ENCODE measurements around the gene GP2.

GP2 gene

DNA sequence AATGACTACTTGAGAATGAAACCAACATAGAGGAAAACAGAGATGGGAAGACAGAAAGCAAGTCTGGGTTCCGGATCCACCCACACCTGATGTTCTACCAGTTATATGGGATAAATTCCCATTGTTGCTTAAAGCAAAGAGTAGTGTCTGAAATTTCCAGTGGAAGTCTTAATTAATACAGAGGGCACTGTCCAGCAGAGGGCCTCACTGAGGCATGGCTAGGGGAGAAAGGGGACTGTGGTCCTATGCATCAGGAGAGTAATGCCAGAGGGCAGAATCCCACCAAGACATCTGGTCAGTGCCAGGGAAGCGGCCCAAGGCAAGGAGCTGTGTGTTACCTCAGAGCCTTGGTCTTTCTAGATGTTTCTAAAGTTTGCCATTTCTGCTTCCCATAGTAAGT is 32.7 kb upstream of the GP2 start:
- Histone ChIP-seq H3K36me3 (no peaks in the 10 kb centered on the region), H3K27me3 (no peaks in the 10 kb centered on the region), H3K9me3 (no peaks in the 10 kb centered on the region), H3K4me1 (ENCODE audit: control insufficient read depth in 1 of 2, insufficient read depth in 1 of 2, low read depth in 1 of 2, low read length in 1 of 2) (no peaks in the 10 kb centered on the region), H3K4me3 (ENCODE audit: low read depth in 1 of 2, low read length in 1 of 2) (no peak overlapping the region), H3K27ac (no peak overlapping the region)
- TF ChIP-seq, protein P1, sequence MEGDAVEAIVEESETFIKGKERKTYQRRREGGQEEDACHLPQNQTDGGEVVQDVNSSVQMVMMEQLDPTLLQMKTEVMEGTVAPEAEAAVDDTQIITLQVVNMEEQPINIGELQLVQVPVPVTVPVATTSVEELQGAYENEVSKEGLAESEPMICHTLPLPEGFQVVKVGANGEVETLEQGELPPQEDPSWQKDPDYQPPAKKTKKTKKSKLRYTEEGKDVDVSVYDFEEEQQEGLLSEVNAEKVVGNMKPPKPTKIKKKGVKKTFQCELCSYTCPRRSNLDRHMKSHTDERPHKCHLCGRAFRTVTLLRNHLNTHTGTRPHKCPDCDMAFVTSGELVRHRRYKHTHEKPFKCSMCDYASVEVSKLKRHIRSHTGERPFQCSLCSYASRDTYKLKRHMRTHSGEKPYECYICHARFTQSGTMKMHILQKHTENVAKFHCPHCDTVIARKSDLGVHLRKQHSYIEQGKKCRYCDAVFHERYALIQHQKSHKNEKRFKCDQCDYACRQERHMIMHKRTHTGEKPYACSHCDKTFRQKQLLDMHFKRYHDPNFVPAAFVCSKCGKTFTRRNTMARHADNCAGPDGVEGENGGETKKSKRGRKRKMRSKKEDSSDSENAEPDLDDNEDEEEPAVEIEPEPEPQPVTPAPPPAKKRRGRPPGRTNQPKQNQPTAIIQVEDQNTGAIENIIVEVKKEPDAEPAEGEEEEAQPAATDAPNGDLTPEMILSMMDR (IDR thresholded peaks at IDR 0.05): no peak

DNA sequence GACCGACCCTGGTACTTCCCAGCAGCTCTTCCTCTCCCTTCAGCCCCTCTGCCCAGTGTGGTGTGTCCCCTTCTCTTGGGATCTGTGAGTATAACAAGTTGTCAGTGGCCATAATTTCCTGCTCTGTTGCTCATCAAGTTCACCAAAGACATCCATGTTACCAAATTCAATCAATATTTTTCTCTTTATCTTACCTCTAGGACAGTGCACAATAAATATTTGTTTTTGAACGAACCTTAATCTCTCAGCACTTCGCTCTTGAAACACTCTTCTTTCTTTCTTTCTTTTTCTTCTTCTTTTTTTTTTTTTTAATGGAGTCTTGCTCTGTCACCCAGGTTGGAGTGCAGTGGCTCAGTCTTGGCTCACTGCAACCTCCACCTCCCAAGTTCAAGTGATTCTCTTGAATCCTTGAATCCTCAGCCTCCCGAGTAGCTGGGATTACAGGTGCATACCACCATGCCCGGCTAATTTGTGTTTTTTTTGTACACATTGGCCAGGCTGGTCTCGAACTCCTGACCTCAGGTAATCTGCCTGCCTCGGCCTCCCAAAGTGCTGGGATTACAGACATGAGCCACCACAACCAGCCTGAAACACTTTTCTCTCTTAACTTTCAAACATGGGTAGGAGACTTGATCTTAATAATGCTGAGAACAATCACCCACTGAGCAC is 27.9 kb upstream of the GP2 start:
- peaks cover 8% of the 10 kb centered on the region for H3K27me3 ChIP-seq
- no peak overlapping the region for H3K27ac ChIP-seq
- no peaks in the 10 kb centered on the region for H3K36me3 ChIP-seq
- H3K9me3 ChIP-seq: no peaks in the 10 kb centered on the region
- H3K4me3 ChIP-seq (ENCODE audit: low read depth in 1 of 2, low read length in 1 of 2): no peak overlapping the region
- TF ChIP-seq, protein P1 (IDR thresholded peaks at IDR 0.05): no peak
- H3K4me1 ChIP-seq (ENCODE audit: control insufficient read depth in 1 of 2, insufficient read depth in 1 of 2, low read depth in 1 of 2, low read length in 1 of 2): no peaks in the 10 kb centered on the region

DNA sequence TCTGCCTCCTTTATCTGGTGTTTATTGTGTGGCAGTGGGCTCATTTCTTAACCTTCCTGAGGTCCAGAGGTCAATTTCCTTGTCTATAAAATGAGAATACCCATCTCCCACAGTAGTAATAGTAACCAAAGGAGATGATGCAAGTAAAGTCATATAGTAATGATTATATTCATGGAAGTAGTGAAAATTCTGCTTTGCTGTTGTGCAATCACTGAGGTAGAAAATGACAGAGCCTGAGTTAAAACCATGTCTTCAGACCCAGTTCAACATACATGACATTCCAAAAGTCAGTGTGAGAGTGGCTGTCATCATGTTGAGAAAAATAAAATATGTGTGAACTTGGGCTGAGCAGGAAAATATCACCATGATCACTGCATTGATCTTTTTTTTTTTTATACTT is 26.1 kb upstream of the GP2 start:
- Histone ChIP-seq H3K4me1 (ENCODE audit: control insufficient read depth in 1 of 2, insufficient read depth in 1 of 2, low read depth in 1 of 2, low read length in 1 of 2) (no peaks in the 10 kb centered on the region), H3K9me3 (no peaks in the 10 kb centered on the region), H3K27me3 (peaks cover 20% of the 10 kb centered on the region), H3K27ac (no peak overlapping the region), H3K4me3 (ENCODE audit: low read depth in 1 of 2, low read length in 1 of 2) (no peak overlapping the region), H3K36me3 (no peaks in the 10 kb centered on the region)
- TF ChIP-seq, protein P1 (IDR thresholded peaks at IDR 0.05): no peak

DNA sequence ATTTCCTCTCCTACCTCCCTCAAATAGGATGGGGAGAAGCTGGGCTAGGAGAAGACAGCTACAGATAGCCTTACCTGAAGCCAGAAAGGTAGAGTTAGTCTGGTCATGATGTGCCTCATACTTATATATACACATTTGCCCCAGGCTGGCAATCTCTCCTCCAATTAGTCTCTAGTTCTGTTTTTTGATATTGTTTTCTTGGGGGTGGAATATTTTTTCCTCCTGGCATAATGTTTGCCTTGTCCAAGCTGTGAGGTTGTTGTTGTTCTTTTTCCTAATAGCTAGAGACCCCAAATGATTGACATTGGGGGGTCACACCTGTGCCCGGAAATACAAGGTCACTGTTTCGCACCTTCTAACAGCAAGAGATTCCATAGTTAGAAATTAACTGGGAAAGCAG is 25.3 kb upstream of the GP2 start, which contains the start of gene UMOD:
TSS of gene UMOD (minus strand) at position 101 of the 400 bp plus-strand sequence. CDS start 1,978 bp downstream, outside the sequence.
- Histone ChIP-seq H3K27me3 (peaks cover 28% of the 10 kb centered on the region), H3K4me1 (ENCODE audit: control insufficient read depth in 1 of 2, insufficient read depth in 1 of 2, low read depth in 1 of 2, low read length in 1 of 2) (no peaks in the 10 kb centered on the region), H3K36me3 (no peaks in the 10 kb centered on the region), H3K9me3 (no peaks in the 10 kb centered on the region), H3K4me3 (ENCODE audit: low read depth in 1 of 2, low read length in 1 of 2) (no peak within 1 kb of the TSS), H3K27ac (no peak within 1 kb of the TSS)
- TF ChIP-seq, protein P1 (IDR thresholded peaks at IDR 0.05): no peak

DNA sequence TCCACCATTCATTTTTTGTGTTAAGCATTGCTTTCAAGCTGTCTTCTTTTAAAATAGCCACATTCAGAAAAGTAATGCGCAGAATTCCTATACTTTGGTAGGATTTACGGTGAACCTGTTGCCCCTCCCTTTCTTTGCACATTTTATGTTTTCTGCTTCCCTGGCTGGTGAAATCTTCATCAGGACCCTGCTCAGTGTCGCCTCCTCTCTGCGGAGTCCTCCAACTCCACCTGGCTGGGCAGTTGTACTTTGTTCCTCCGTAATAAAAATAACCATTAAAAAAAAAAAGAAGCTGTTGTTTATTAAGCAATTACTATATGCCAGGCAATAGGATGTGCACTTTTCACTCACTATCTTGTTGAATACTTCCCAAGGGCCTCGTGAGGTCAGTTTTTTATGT is 22.3 kb upstream of the GP2 start:
- Histone ChIP-seq H3K4me1 (ENCODE audit: control insufficient read depth in 1 of 2, insufficient read depth in 1 of 2, low read depth in 1 of 2, low read length in 1 of 2) (no peaks in the 10 kb centered on the region), H3K4me3 (ENCODE audit: low read depth in 1 of 2, low read length in 1 of 2) (no peak overlapping the region), H3K27ac (no peak overlapping the region), H3K36me3 (no peaks in the 10 kb centered on the region), H3K9me3 (no peaks in the 10 kb centered on the region), H3K27me3 (peaks cover 28% of the 10 kb centered on the region)
- TF ChIP-seq, protein P1 (IDR thresholded peaks at IDR 0.05): no peak
